ENCODE data around the gene TTBK1.

Gene TTBK1

GRCh38 chr6:43255408-43256054, 12.2 kb downstream of the TTBK1 start:
- no peak for DNase-seq (ENCODE audit: low read depth in 2 of 2)

GRCh38 chr6:43256670-43257366, 13.5 kb downstream of the TTBK1 start:
- no peak for DNase-seq (ENCODE audit: low read depth in 2 of 2)

GRCh38 chr6:43257367-43258145, 14.3 kb downstream of the TTBK1 start:
- DNase-seq (ENCODE audit: low read depth in 2 of 2): no peak

GRCh38 chr6:43258180-43258579, 14.9 kb downstream of the TTBK1 start:
- DNase-seq (ENCODE audit: low read depth in 2 of 2): no peak

GRCh38 chr6:43258807-43259686, 15.8 kb downstream of the TTBK1 start:
- no peak for DNase-seq (ENCODE audit: low read depth in 2 of 2)

- DNase-seq (ENCODE audit: low read depth in 2 of 2): no peak
Observed at GRCh38 chr6:43260791-43261190, 17.5 kb downstream of the TTBK1 start.

GRCh38 chr6:43261198-43261597, 17.9 kb downstream of the TTBK1 start:
- no peak for DNase-seq (ENCODE audit: low read depth in 2 of 2)

- no peak for DNase-seq (ENCODE audit: low read depth in 2 of 2)
Observed at GRCh38 chr6:43262000-43262779, 18.9 kb downstream of the TTBK1 start.

- DNase-seq (ENCODE audit: low read depth in 2 of 2): no peak
Observed at GRCh38 chr6:43262780-43263313, 19.6 kb downstream of the TTBK1 start.

- peak; percentile 59 to 70 for DNase-seq (ENCODE audit: low read depth in 2 of 2)
Observed at GRCh38 chr6:43263314-43264178, 20.3 kb downstream of the TTBK1 start.

GRCh38 chr6:43264599-43265145, 21.4 kb downstream of the TTBK1 start:
- no peak for DNase-seq (ENCODE audit: low read depth in 2 of 2)

- DNase-seq (ENCODE audit: low read depth in 2 of 2): no peak
Observed at GRCh38 chr6:43265564-43265963, 22.3 kb downstream of the TTBK1 start.

- DNase-seq (ENCODE audit: low read depth in 2 of 2): no peak
Observed at GRCh38 chr6:43267619-43268354, 24.5 kb downstream of the TTBK1 start.

- DNase-seq (ENCODE audit: low read depth in 2 of 2): no peak
Observed at GRCh38 chr6:43268355-43268700, 25.0 kb downstream of the TTBK1 start.

GRCh38 chr6:43268782-43269272, 25.5 kb downstream of the TTBK1 start:
- DNase-seq (ENCODE audit: low read depth in 2 of 2): no peak

GRCh38 chr6:43269273-43270007, 26.2 kb downstream of the TTBK1 start:
- peak in 1 of 2 donors; percentile 19 for DNase-seq (ENCODE audit: low read depth in 2 of 2)

- no peak for DNase-seq (ENCODE audit: low read depth in 2 of 2)
Observed at GRCh38 chr6:43271103-43271815, 28.0 kb downstream of the TTBK1 start.

Measured in activated CD4-positive, alpha-beta T cell treated with anti-CD3 and anti-CD28 coated beads for 24 hours (primary cell).